ENCODE measurements around the gene LRP4. TPM values are rescaled to one million over a fixed set of nuclear protein-coding genes. Genes with fewer than 3 reads are reported as not detected.

The LRP4 gene
- total and polyA plus RNA-seq, 2 donors (not counting 3 experiments of a cell fraction or from before 2014, with no cell fraction given), result 0.86 to 2.0 TPM

GRCh38 chr11:46856605-46857343 lies 61.6 kb downstream of the LRP4 start:
- TF ChIP-seq MYC (IDR thresholded peaks at IDR 0.05; ENCODE audit: low read depth, low read length) (no peak), POLR2A (IDR thresholded peaks at IDR 0.05; ENCODE audit: low read depth, low read length) (no peak), EZH2 (IDR thresholded peaks at IDR 0.05; ENCODE audit: borderline replicate concordance, low read depth, low read length, severe bottlenecking) (no peak), MAX (IDR thresholded peaks at IDR 0.05; ENCODE audit: insufficient read depth, insufficient read length) (no peak)
- dilution Hi-C loops (cut with MboI; ENCODE audit: extremely low pct_ligation_motif_present, low sequenced_read_pairs), result no loop called here
- no peaks in the 10 kb centered on the region for H3K4me1 ChIP-seq (ENCODE audit: control insufficient read depth, extremely low read depth, insufficient read depth, low read length)
- H3K4me2 ChIP-seq (ENCODE audit: insufficient read depth, low read length), result no peak overlapping the region
- no peaks in the 10 kb centered on the region for H3K9me1 ChIP-seq (replicated peaks; ENCODE audit: control insufficient read depth, extremely low read depth, insufficient read depth, low read length)
- H3K9ac ChIP-seq (replicated peaks; ENCODE audit: extremely low read depth, insufficient read depth, low read length), result no peak overlapping the region
- BruUV-seq (replicated peaks), result no TSS peak
- H3K36me3 ChIP-seq (ENCODE audit: control insufficient read depth in 2 of 2, extremely low read depth in 1 of 2, insufficient read depth in 2 of 2, low read length in 2 of 2), result no peaks in the 10 kb centered on the region
- no peaks in the 10 kb centered on the region for H3K9me3 ChIP-seq (replicated peaks; ENCODE audit: control insufficient read depth, insufficient read depth, low read length)
- intact Hi-C loops (cut with micrococcal nuclease), result no loop called here
- CTCF ChIA-PET, result interaction anchor here (1.1 kb wide), 1 partner anchor 8 kb away, joined by 4 read pairs; no protein-coding TSS in a partner anchor
- peak; percentile 48 for FAIRE-seq
- no peak overlapping the region for H2AFZ ChIP-seq (ENCODE audit: low read depth, low read length)
- H4K20me1 ChIP-seq (replicated peaks; ENCODE audit: control insufficient read depth, extremely low read depth, insufficient read depth, low read length), result no peaks in the 10 kb centered on the region
- no peaks in the 10 kb centered on the region for H3K27me3 ChIP-seq (ENCODE audit: control insufficient read depth in 2 of 2, insufficient read depth in 2 of 2, low read length in 2 of 2)
- POLR2A ChIA-PET, result interaction anchor here (2.1 kb wide), 1 partner anchor 10 kb away, joined by 6 read pairs; the partner anchor contains the start of gene CKAP5
- no peak overlapping the region for H3K27ac ChIP-seq (ENCODE audit: insufficient read depth, low read depth, low read length)
- no peak overlapping the region for H3K4me3 ChIP-seq (replicated peaks in 1 of 3; ENCODE audit: insufficient read depth in 1 of 3, low read depth in 1 of 3, low read length in 3 of 3)
- H3K79me2 ChIP-seq (ENCODE audit: control insufficient read depth, insufficient read depth, low read length), result no peaks in the 10 kb centered on the region
- no peak for DNase-seq (ENCODE audit: low read depth, low spot score)

- H3K27me3 ChIP-seq (ENCODE audit: control insufficient read depth in 2 of 2, insufficient read depth in 2 of 2, low read length in 2 of 2), result no peaks in the 10 kb centered on the region
- no peak for TF ChIP-seq EZH2 (IDR thresholded peaks at IDR 0.05; ENCODE audit: borderline replicate concordance, low read depth, low read length, severe bottlenecking)
- no peak for TF ChIP-seq MAX (IDR thresholded peaks at IDR 0.05; ENCODE audit: insufficient read depth, insufficient read length)
- no peak for TF ChIP-seq GATA2 (IDR thresholded peaks at IDR 0.05; ENCODE audit: insufficient read depth, insufficient read length, low read depth, low read length)
- no peak for TF ChIP-seq CTCF (IDR thresholded peaks at IDR 0.05; ENCODE audit: extremely low read depth in 1 of 2, insufficient read depth in 1 of 2, low read depth in 1 of 2, low read length in 2 of 2)
- no peak for TF ChIP-seq MYC (IDR thresholded peaks at IDR 0.05; ENCODE audit: low read depth, low read length)
- no peak for TF ChIP-seq POLR2AphosphoS5 (IDR thresholded peaks at IDR 0.05; ENCODE audit: insufficient read depth, low read depth, low read length)
- TF ChIP-seq JUN (IDR thresholded peaks at IDR 0.05; ENCODE audit: borderline replicate concordance, insufficient read depth, insufficient read length, low read depth), result no peak
- no peak for TF ChIP-seq POLR2A (IDR thresholded peaks at IDR 0.05; ENCODE audit: low read depth, low read length)
- no peak for TF ChIP-seq FOS (IDR thresholded peaks at IDR 0.05; ENCODE audit: borderline replicate concordance, insufficient read depth, low read length)
- dilution Hi-C loops (cut with MboI; ENCODE audit: extremely low pct_ligation_motif_present, low sequenced_read_pairs) (no loop called here), intact Hi-C loops (cut with micrococcal nuclease) (no loop called here)
- H3K9ac ChIP-seq (replicated peaks; ENCODE audit: extremely low read depth, insufficient read depth, low read length), result no peak overlapping the region
- H4K20me1 ChIP-seq (replicated peaks; ENCODE audit: control insufficient read depth, extremely low read depth, insufficient read depth, low read length), result no peaks in the 10 kb centered on the region
- no peaks in the 10 kb centered on the region for H3K36me3 ChIP-seq (ENCODE audit: control insufficient read depth in 2 of 2, extremely low read depth in 1 of 2, insufficient read depth in 2 of 2, low read length in 2 of 2)
- no peak for FAIRE-seq
- ChIA-PET POLR2A (interaction anchor here (2.1 kb wide), 1 partner anchor 9 kb away, joined by 6 read pairs; the partner anchor contains the start of gene CKAP5), CTCF (interaction anchor here (1.1 kb wide), 2 partner anchors 9 to 11 kb away, joined by 3 to 4 read pairs; no protein-coding TSS in a partner anchor)
- H3K4me1 ChIP-seq (ENCODE audit: control insufficient read depth, extremely low read depth, insufficient read depth, low read length), result no peaks in the 10 kb centered on the region
- no TSS peak for BruUV-seq (replicated peaks)
- DNase-seq (ENCODE audit: low read depth, low spot score), result no peak
- H3K79me2 ChIP-seq (ENCODE audit: control insufficient read depth, insufficient read depth, low read length), result no peaks in the 10 kb centered on the region
- no peak overlapping the region for H3K4me2 ChIP-seq (ENCODE audit: insufficient read depth, low read length)
- H2AFZ ChIP-seq (ENCODE audit: low read depth, low read length), result no peak overlapping the region
- H3K4me3 ChIP-seq (replicated peaks in 1 of 3; ENCODE audit: insufficient read depth in 1 of 3, low read depth in 1 of 3, low read length in 3 of 3), result no peak overlapping the region
- H3K9me1 ChIP-seq (replicated peaks; ENCODE audit: control insufficient read depth, extremely low read depth, insufficient read depth, low read length), result no peaks in the 10 kb centered on the region
- no peaks in the 10 kb centered on the region for H3K9me3 ChIP-seq (replicated peaks; ENCODE audit: control insufficient read depth, insufficient read depth, low read length)
- H3K27ac ChIP-seq (ENCODE audit: insufficient read depth, low read depth, low read length), result no peak overlapping the region
These were observed 62.5 kb downstream of the LRP4 start for GRCh38 chr11:46855863-46856262.
